Activated CD4-positive, CD25-positive, alpha-beta regulatory T cell treated with anti-CD3 and anti-CD28 coated beads, Interleukin-2, amount 50 U/mL, for 16 hours (primary cell): Measurements from ENCODE around the gene NARS2.
"Not testable (repeated sequence)": the region's sequence is repeated elsewhere in the genome, so short reads cannot be mapped to it uniquely, and the experiment has no call there.

Experiments
- DNase-seq: peaks from one replicate; pipeline ENCODE4 v3.0.0-alpha.2; 2020; ENCODE audit warnings: low read depth, low spot score

Gene NARS2

DNA sequence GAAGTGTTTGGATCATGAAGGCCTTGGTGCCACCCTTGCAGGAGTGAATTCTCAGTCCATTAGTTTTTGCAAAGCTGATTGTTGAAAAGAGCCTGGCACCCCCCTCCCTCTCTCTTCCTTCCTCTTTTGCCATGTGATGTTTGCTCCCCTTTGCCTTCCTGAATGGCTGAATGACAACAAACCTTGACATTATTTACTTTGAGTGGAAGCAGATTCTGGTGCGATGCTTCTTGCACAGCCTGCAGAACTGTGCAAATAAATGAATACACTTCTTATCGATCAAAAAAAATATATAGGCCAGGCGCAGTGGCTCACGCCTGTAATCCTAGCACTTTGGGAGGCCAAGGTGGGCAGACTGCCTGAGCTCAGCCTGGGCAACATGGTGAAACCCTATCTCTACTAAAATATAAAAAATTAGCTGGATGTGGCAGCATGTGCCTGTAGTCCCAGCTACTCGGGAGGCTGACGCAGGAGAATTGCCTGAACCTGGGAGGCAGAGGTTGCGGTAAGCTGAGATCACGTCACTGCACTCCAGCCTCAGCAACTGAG, 2.0 kb upstream of the NARS2 start:
- DNase-seq, result no peak

- DNase-seq, result no peak
These were observed 814 bp upstream of the NARS2 start for GRCh38 chr11:78575478-78575877.

GRCh38 chr11:78573681-78574080, 983 bp downstream of the NARS2 start:
- no peak for DNase-seq

GRCh38 chr11:78573271-78573670, 1.4 kb downstream of the NARS2 start:
- no peak for DNase-seq

- no peak for DNase-seq
These were observed 2.3 kb downstream of the NARS2 start for GRCh38 chr11:78572394-78572793.

- no peak for DNase-seq
These were observed 4.6 kb downstream of the NARS2 start for GRCh38 chr11:78570031-78570430.

DNA sequence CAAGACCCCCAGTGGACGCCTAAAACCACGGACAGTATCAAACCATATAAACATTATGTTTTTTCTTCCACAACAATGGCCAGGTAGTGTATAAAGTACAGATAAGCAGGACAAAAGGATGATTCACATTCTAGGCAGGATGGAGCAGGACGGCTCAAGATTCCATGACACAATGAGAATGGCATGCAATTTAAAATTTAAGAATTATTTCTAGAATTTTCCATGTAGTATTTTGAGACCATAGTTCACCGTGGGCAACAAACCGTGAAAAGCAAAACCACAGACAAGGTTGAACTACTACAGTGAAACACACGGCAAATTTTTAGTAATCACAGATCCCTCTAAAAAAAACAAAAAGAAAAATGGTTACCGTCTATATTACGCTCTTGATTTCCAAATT, 7.5 kb downstream of the NARS2 start:
- no peak for DNase-seq

DNA sequence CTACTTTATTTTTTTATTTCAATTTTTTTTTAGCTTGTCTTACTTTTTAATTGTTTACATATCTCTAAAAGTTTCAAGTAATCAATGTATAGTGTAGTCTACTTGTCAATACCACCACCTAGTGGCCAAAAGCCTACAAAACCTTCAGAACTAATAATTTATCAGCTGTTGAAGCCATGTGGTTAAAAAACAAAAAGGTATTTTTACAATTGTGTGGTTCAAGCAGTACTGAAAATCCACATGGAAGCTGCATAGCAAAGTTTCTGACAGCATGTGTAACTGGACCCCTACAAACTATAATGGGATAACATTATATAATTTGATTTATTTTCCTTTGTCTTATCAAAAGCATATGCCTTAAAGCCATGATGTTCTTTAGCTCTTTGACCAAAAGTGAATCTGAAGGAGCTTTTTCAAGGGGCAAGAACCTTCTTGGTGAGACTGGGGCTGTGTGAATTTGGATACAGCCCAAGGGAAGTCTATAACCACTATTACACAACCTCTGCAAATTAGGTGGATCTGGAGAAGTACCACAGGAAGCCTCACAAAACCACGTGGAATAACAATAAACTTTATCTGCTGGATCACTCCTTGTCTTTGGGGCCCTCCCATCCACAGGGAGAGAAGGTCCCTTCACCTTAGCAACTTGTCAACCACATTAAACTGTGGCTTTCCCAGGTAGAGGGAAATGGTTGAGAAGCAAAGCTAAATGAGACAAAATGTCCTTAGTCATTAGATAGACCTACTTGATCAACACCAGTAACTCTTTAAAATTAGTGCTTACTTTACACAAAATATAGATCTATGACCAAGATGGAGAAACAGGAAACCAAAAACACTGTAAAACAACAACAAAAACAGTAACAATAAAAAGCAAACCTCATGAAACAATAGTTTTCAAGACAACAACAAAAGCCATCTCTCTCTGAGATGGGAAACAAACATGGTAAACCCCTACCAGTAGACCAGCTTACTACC, 9.9 kb downstream of the NARS2 start:
- peak; percentile 14 for DNase-seq

- DNase-seq, result not testable (repeated sequence)
These were observed 10.6 kb downstream of the NARS2 start for GRCh38 chr11:78564037-78564436.

DNA sequence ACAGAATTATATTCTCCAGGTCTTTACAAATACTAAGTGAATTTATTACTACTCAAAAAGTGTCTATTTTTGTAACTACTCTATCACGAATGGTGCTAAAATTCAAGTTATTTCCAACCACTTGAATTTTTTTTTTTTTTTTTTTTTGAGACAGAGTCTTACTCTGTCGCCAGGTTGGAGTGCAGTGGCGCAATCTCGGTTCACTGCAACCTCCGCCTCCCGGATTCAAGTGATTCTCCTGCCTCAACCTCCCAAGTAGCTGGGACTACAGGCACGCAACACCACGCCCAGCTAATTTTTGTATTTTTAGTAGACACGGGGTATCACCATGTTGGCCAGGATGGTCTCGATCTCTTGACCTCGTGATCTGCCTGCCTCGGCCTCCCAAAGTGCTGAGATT, 11.6 kb downstream of the NARS2 start:
- DNase-seq, result not testable (repeated sequence)

GRCh38 chr11:78562398-78562797, 12.3 kb downstream of the NARS2 start:
- no peak for DNase-seq

GRCh38 chr11:78560826-78561484, 13.7 kb downstream of the NARS2 start:
- DNase-seq, result no peak

GRCh38 chr11:78560153-78560552, 14.5 kb downstream of the NARS2 start:
- no peak for DNase-seq

GRCh38 chr11:78557236-78557635, 17.4 kb downstream of the NARS2 start:
- DNase-seq, result no peak

GRCh38 chr11:78555592-78555991, 19.1 kb downstream of the NARS2 start:
- no peak for DNase-seq

GRCh38 chr11:78552881-78553280, 21.8 kb downstream of the NARS2 start:
- no peak for DNase-seq

GRCh38 chr11:78552139-78552538, 22.5 kb downstream of the NARS2 start:
- not testable (repeated sequence) for DNase-seq

GRCh38 chr11:78551066-78551465, 23.6 kb downstream of the NARS2 start:
- DNase-seq, result no peak

DNA sequence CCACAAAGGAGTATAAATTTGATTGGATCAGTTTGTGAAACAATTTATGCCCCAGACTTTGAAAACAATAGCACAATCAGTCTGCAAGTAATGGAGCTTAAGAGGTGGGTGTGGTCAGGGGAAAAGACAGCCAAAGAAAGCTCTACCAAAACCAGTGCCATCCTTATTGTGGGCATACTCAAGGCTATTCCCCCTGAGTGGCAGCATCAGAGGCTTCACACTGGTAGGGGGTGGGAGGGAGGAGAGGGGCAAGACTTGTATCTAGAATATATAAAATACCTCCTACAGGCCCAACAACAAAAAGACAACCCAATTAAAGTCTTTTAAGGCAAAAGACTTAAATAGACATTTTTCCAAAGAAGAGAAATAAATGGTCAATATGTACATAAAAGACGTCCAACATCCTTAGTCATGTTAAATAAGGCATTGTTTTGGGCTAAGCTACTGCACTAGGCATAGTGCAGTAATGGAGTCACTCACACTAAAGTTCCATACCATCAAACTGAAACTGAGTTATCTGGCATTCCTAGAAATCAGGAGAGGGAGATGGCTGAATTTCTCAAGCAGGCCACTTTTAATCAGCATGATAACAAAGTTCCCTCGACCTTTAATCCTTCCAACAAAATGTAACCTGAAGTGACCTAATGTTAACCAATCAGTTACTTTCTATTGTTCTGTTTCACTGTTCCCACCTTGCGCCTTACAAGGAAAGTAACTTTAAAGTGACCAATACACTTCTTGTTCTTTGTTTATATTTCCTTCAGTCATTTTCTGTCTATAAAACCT, 24.8 kb downstream of the NARS2 start:
- DNase-seq, result no peak

DNA sequence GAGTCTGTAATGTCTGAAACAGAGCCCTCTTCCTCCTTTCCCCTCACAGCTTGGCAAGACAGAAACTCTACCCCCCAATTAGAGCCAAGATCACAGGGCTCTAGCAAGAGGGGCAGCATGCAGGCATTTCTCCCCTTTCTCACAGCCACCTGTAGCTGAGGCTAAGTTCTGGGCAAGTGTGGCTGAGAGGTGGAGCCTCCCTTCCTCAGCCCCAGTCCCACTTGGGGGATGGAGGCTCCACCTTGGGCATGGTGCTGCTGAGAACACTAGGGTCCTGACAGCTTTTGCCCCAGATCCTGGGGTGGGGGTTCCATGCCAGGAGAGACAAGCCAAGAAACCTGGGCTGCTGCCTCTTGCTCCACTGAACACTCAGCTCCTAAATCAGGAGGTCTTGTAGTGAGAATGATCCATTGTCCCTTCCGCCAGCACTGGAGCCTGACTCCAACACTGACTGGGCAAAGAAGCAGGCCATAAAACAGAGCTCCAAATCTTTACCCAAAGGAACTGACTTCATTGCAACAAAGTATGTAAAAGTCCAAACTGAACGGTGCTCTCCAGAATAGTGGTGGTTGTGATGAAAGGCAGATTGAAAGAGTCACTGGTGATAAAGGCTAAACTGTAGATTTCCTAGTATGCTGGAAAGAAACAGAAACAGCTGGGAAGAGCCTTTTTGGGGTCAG, 25.6 kb downstream of the NARS2 start:
- no peak for DNase-seq
